Measurements from ENCODE around the gene GPATCH2L.

Gene GPATCH2L

DNA sequence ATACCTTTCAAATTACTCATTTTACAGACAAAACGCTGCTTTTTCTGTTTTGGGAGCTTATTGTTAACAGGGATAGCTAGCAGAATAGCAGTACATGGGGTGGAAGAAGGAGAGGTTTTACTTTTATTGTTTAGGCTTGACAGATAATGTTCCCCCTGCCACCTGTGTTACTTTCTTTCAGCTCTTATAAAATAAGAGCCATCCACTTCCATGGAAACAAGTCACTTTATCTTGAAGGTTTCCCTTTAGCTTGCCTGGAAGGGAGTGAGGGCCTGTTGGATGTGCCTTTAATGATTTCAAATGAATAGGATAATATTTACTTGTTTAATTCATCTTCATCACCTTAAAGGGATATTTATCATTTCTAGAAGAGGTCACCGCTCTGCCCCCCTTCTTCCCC lies 23.3 kb downstream of the GPATCH2L start:
- Histone ChIP-seq H3K36me3 (replicated peaks; ENCODE audit: insufficient read depth, low read length) (no peaks in the 10 kb centered on the region), H3F3A (ENCODE audit: insufficient read depth, low read length) (no peaks in the 10 kb centered on the region), H3K79me2 (ENCODE audit: low read length) (no peaks in the 10 kb centered on the region), H3K9me3 (replicated peaks; ENCODE audit: insufficient read depth, low read length) (no peaks in the 10 kb centered on the region), H3K4me3 (ENCODE audit: low read length) (no peak overlapping the region), H3K27ac (ENCODE audit: low read length) (no peak overlapping the region), H3K9ac (ENCODE audit: low read length) (no peak overlapping the region), H3K4me2 (ENCODE audit: low read depth, low read length) (no peak overlapping the region), H3K4me1 (ENCODE audit: low read length) (no peaks in the 10 kb centered on the region), H4K20me1 (ENCODE audit: insufficient read depth, low read length) (no peaks in the 10 kb centered on the region), H3K9me2 (replicated peaks; ENCODE audit: insufficient read depth, low read length) (no peaks in the 10 kb centered on the region), H2AFZ (ENCODE audit: low read length) (no peak overlapping the region), H3K27me3 (replicated peaks; ENCODE audit: insufficient read depth, low read length) (no peaks in the 10 kb centered on the region)
- TF ChIP-seq EZH2 (optimal IDR thresholded peaks at IDR 0.05; ENCODE audit: low read depth, low read length) (no peak), EZH2phosphoT487 (IDR thresholded peaks at IDR 0.05; ENCODE audit: low read length) (no peak)
- TF ChIP-seq, protein P1, sequence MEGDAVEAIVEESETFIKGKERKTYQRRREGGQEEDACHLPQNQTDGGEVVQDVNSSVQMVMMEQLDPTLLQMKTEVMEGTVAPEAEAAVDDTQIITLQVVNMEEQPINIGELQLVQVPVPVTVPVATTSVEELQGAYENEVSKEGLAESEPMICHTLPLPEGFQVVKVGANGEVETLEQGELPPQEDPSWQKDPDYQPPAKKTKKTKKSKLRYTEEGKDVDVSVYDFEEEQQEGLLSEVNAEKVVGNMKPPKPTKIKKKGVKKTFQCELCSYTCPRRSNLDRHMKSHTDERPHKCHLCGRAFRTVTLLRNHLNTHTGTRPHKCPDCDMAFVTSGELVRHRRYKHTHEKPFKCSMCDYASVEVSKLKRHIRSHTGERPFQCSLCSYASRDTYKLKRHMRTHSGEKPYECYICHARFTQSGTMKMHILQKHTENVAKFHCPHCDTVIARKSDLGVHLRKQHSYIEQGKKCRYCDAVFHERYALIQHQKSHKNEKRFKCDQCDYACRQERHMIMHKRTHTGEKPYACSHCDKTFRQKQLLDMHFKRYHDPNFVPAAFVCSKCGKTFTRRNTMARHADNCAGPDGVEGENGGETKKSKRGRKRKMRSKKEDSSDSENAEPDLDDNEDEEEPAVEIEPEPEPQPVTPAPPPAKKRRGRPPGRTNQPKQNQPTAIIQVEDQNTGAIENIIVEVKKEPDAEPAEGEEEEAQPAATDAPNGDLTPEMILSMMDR (IDR thresholded peaks at IDR 0.05; ENCODE audit: low read length): no peak
- DNase-seq: no peak

DNA sequence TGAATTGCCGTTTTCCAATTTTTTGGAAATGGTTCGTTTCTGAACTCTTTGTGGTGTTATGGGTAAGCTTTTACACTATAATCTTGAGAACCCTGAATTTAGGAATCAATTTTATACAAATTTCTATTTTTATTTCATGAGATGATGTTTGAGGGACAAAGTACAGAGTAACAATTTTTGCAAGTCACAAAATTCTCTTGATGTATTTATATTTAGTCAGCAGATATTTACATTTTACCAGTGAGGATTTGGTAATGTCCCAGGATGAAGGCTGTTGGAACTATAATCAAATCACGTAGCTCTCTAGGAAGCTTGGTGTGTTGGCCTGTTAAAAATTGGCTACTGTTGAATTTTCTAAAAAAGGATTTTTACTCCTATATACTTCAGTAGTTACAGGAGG lies 24.2 kb downstream of the GPATCH2L start:
- H3K9me3 ChIP-seq (replicated peaks; ENCODE audit: insufficient read depth, low read length): no peaks in the 10 kb centered on the region
- H3K36me3 ChIP-seq (replicated peaks; ENCODE audit: insufficient read depth, low read length): no peaks in the 10 kb centered on the region
- no peaks in the 10 kb centered on the region for H4K20me1 ChIP-seq (ENCODE audit: insufficient read depth, low read length)
- no peaks in the 10 kb centered on the region for H3F3A ChIP-seq (ENCODE audit: insufficient read depth, low read length)
- H3K27me3 ChIP-seq (replicated peaks; ENCODE audit: insufficient read depth, low read length): no peaks in the 10 kb centered on the region
- no peaks in the 10 kb centered on the region for H3K9me2 ChIP-seq (replicated peaks; ENCODE audit: insufficient read depth, low read length)
- H3K27ac ChIP-seq (ENCODE audit: low read length): no peak overlapping the region
- no peaks in the 10 kb centered on the region for H3K79me2 ChIP-seq (ENCODE audit: low read length)
- H2AFZ ChIP-seq (ENCODE audit: low read length): no peak overlapping the region
- H3K4me1 ChIP-seq (ENCODE audit: low read length): no peaks in the 10 kb centered on the region
- no peak overlapping the region for H3K9ac ChIP-seq (ENCODE audit: low read length)
- no peak for DNase-seq
- no peak for TF ChIP-seq EZH2 (optimal IDR thresholded peaks at IDR 0.05; ENCODE audit: low read depth, low read length)
- TF ChIP-seq EZH2phosphoT487 (IDR thresholded peaks at IDR 0.05; ENCODE audit: low read length): no peak
- TF ChIP-seq, protein P1 (IDR thresholded peaks at IDR 0.05; ENCODE audit: low read length): no peak
- H3K4me2 ChIP-seq (ENCODE audit: low read depth, low read length): no peak overlapping the region
- no peak overlapping the region for H3K4me3 ChIP-seq (ENCODE audit: low read length)

DNA sequence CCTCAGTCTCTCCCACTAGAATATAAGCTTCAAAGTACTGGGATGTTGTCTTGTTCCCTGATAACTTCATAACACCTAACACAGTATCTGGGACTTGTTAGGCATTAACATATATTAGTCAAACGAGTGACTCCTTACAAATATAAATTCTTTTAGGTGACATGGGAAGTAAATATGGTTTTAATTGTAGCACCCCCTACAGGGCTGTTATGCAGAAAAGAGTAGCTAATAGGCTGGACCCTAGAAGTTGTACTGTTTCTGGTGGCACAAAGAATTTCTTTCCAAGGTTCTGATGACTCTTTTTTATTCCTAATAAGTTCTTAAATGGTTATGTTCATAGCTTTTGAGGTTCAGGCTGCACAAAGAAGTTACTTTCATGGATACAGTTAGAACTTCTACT lies 29.8 kb downstream of the GPATCH2L start:
- H3K36me3 ChIP-seq (replicated peaks; ENCODE audit: insufficient read depth, low read length): no peaks in the 10 kb centered on the region
- H3F3A ChIP-seq (ENCODE audit: insufficient read depth, low read length): no peaks in the 10 kb centered on the region
- no peaks in the 10 kb centered on the region for H4K20me1 ChIP-seq (ENCODE audit: insufficient read depth, low read length)
- no peak overlapping the region for H3K4me3 ChIP-seq (ENCODE audit: low read length)
- no peak overlapping the region for H3K4me2 ChIP-seq (ENCODE audit: low read depth, low read length)
- H3K9ac ChIP-seq (ENCODE audit: low read length): no peak overlapping the region
- H3K4me1 ChIP-seq (ENCODE audit: low read length): no peaks in the 10 kb centered on the region
- H3K27ac ChIP-seq (ENCODE audit: low read length): no peak overlapping the region
- no peaks in the 10 kb centered on the region for H3K27me3 ChIP-seq (replicated peaks; ENCODE audit: insufficient read depth, low read length)
- DNase-seq: no peak
- TF ChIP-seq EZH2phosphoT487 (IDR thresholded peaks at IDR 0.05; ENCODE audit: low read length) (no peak), EZH2 (optimal IDR thresholded peaks at IDR 0.05; ENCODE audit: low read depth, low read length) (no peak)
- TF ChIP-seq, protein P1 (IDR thresholded peaks at IDR 0.05; ENCODE audit: low read length): no peak
- no peaks in the 10 kb centered on the region for H3K9me3 ChIP-seq (replicated peaks; ENCODE audit: insufficient read depth, low read length)
- H2AFZ ChIP-seq (ENCODE audit: low read length): no peak overlapping the region
- no peaks in the 10 kb centered on the region for H3K9me2 ChIP-seq (replicated peaks; ENCODE audit: insufficient read depth, low read length)
- no peaks in the 10 kb centered on the region for H3K79me2 ChIP-seq (ENCODE audit: low read length)
